H9 (cell line): ENCODE measurements around the gene UPK2. TPM values are rescaled to one million over a fixed set of nuclear protein-coding genes. Genes with fewer than 3 reads are reported as not detected.

Experiments used
- DNase-seq: peaks from one replicate; pipeline ENCODE4 v3.0.0-alpha.2; 2017
- H2AFZ ChIP-seq: one replicate; pipeline ENCODE4 v1.6.1; 2013; ENCODE audit warnings: mild to moderate bottlenecking, low read length, control low read depth, moderate library complexity
- H2AK5ac ChIP-seq: 2 replicates; pipeline ENCODE4 v1.6.1; 2013; ENCODE audit warnings: low read length, control low read depth, mixed read lengths; ENCODE audit not compliant: insufficient read length
- H2BK120ac ChIP-seq: one replicate; pipeline ENCODE4 v1.6.1; 2013; ENCODE audit warnings: low read depth, mild to moderate bottlenecking, low read length, control low read depth, inconsistent platforms; ENCODE audit not compliant: poor library complexity, severe bottlenecking
- H2BK12ac ChIP-seq: 2 replicates; pipeline ENCODE4 v1.6.1; 2013; ENCODE audit warnings: low read length, control low read depth, mixed read lengths, low read depth; ENCODE audit not compliant: insufficient read length
- H2BK15ac ChIP-seq: 2 replicates; pipeline ENCODE4 v1.6.1; 2013; ENCODE audit warnings: low read depth, low read length, control low read depth
- H2BK20ac ChIP-seq: one replicate; pipeline ENCODE4 v1.6.1; 2013; ENCODE audit warnings: low read depth, mild to moderate bottlenecking, low read length, control low read depth, inconsistent platforms; ENCODE audit not compliant: poor library complexity, severe bottlenecking
- H2BK5ac ChIP-seq: 2 replicates; pipeline ENCODE4 v1.6.1; 2013; ENCODE audit warnings: low read length, control low read depth, mixed read lengths; ENCODE audit not compliant: insufficient read length
- H3K14ac ChIP-seq: 2 replicates; pipeline ENCODE4 v1.6.1; 2013; ENCODE audit warnings: low read length, control low read depth; ENCODE audit not compliant: insufficient read depth
- H3K18ac ChIP-seq: 2 replicates; pipeline ENCODE4 v1.6.1; 2013; ENCODE audit warnings: low read depth, mild to moderate bottlenecking, mixed read lengths, low read length, control low read depth; ENCODE audit not compliant: insufficient read length
- H3K23ac ChIP-seq: 2 replicates; pipeline ENCODE4 v1.6.1; 2013; ENCODE audit warnings: low read length, control low read depth, mixed read lengths, low read depth; ENCODE audit not compliant: insufficient read length
- H3K23me2 ChIP-seq: 2 replicates; pipeline ENCODE4 v1.6.1; 2013; ENCODE audit warnings: low read depth, mild to moderate bottlenecking, mixed read lengths, low read length, control low read depth; ENCODE audit not compliant: insufficient read length, poor library complexity, severe bottlenecking
- H3K27ac ChIP-seq: 2 replicates; pipeline ENCODE4 v1.5.1; 2013; ENCODE audit warnings: low read length, control low read depth, mixed read lengths, low read depth; ENCODE audit not compliant: insufficient read length
- H3K27me3 ChIP-seq: 2 replicates; pipeline ENCODE4 v1.6.1; 2013; ENCODE audit warnings: low read length, control low read depth, inconsistent platforms; ENCODE audit not compliant: insufficient read depth
- H3K4ac ChIP-seq: 2 replicates; pipeline ENCODE4 v1.6.1; 2013; ENCODE audit warnings: low read depth, mild to moderate bottlenecking, control low read depth, inconsistent platforms, low read length, moderate library complexity
- H3K4me1 ChIP-seq: 2 replicates; pipeline ENCODE4 v1.6.1; 2013; ENCODE audit warnings: low read length, control low read depth, inconsistent platforms; ENCODE audit not compliant: insufficient read depth
- H3K4me2 ChIP-seq: 2 replicates; pipeline ENCODE4 v1.6.1; 2013; ENCODE audit warnings: low read length, control low read depth, mixed read lengths; ENCODE audit not compliant: insufficient read length, insufficient read depth
- H3K56ac ChIP-seq: 2 replicates; pipeline ENCODE4 v1.6.1; 2013; ENCODE audit warnings: low read depth, mild to moderate bottlenecking, mixed read lengths, low read length, control low read depth; ENCODE audit not compliant: insufficient read length
- H3K79me1 ChIP-seq: 2 replicates; pipeline ENCODE4 v1.6.1; 2013; ENCODE audit warnings: low read depth, mild to moderate bottlenecking, moderate library complexity, low read length, control low read depth, inconsistent platforms; ENCODE audit not compliant: insufficient read depth, poor library complexity, severe bottlenecking
- H3K79me2 ChIP-seq: 2 replicates; pipeline ENCODE4 v1.6.1; 2013; ENCODE audit warnings: low read length, control low read depth, inconsistent platforms; ENCODE audit not compliant: insufficient read depth
- H3K9ac ChIP-seq: 2 replicates; pipeline ENCODE4 v1.6.1; 2013; ENCODE audit warnings: low read length, control low read depth, mixed read lengths; ENCODE audit not compliant: insufficient read length; ENCODE audit errors: extremely low read depth
- H3K9me3 ChIP-seq: one replicate; pipeline ENCODE4 v1.6.1; 2013; ENCODE audit warnings: low read depth, low read length, inconsistent platforms; ENCODE audit not compliant: control insufficient read depth
- H3T11ph ChIP-seq: one replicate; pipeline ENCODE4 v1.6.1; 2013; ENCODE audit warnings: mild to moderate bottlenecking, low read length, control low read depth, inconsistent platforms
- H4K20me1 ChIP-seq: one replicate; pipeline ENCODE4 v1.6.1; 2013; ENCODE audit not compliant: control insufficient read depth, insufficient read length, insufficient read depth
- H4K5ac ChIP-seq: 2 replicates; pipeline ENCODE4 v1.6.1; 2013; ENCODE audit warnings: low read depth, mild to moderate bottlenecking, mixed read lengths, low read length, control low read depth; ENCODE audit not compliant: insufficient read length
- H4K8ac ChIP-seq: replicated peaks from 2 replicates; pipeline ENCODE4 v1.6.1; 2013; ENCODE audit warnings: low read length, control low read depth, mixed read lengths, low read depth; ENCODE audit not compliant: insufficient read length
- H4K91ac ChIP-seq: 2 replicates; pipeline ENCODE4 v1.6.1; 2013; ENCODE audit warnings: low read depth, mild to moderate bottlenecking, moderate library complexity, mixed read lengths, low read length, control low read depth; ENCODE audit not compliant: insufficient read length
- H3K27ac Mint-ChIP-seq, 3 experiments: 2 replicates in 2 of 3; 3 replicates in 1 of 3; pipeline ENCODE4 v1.8.0; 2020 to 2021; ENCODE audit warnings: mixed read lengths in 3 of 3, mild to moderate bottlenecking in 1 of 3, moderate library complexity in 1 of 3
- H3K27me3 Mint-ChIP-seq: 2 replicates; pipeline ENCODE4 v1.8.0; 2021; ENCODE audit warnings: low read depth, mild to moderate bottlenecking, moderate library complexity, mixed read lengths
- H3K36me3 Mint-ChIP-seq, 3 experiments: 2 replicates in 2 of 3; 3 replicates in 1 of 3; pipeline ENCODE4 v1.8.0; 2020 to 2021; ENCODE audit warnings: low read depth in 3 of 3, mixed read lengths in 3 of 3; ENCODE audit not compliant: insufficient read depth in 1 of 3
- H3K4me1 Mint-ChIP-seq, 2 experiments: 2 replicates each; pipeline ENCODE4 v1.8.0; 2020; ENCODE audit warnings: mixed read lengths in 2 of 2
- H3K4me3 Mint-ChIP-seq, 2 experiments: 2 replicates in 1 of 2; 3 replicates in 1 of 2; pipeline ENCODE4 v1.8.0; 2020 to 2021; ENCODE audit warnings: mild to moderate bottlenecking in 2 of 2, mixed read lengths in 2 of 2, moderate library complexity in 1 of 2
- H3K9me3 Mint-ChIP-seq, 2 experiments: 2 replicates in 1 of 2; 3 replicates in 1 of 2; pipeline ENCODE4 v1.8.0; 2020; ENCODE audit warnings: mild to moderate bottlenecking in 2 of 2, mixed read lengths in 2 of 2, moderate library complexity in 1 of 2
- CTCF ChIP-seq: fragments of 200-600 bp; sonication (generic); conservative IDR thresholded peaks from 3 replicates; pipeline ENCODE4 v1.8.0; 2021; ENCODE audit warnings: antibody characterized with exemption, mild to moderate bottlenecking
- whole genome bisulfite sequencing: extraction: QIAGEN DNeasy Blood & Tissue Kit; methylation state at CpG from one replicate; pipeline ENCODE4 v1.1.7; 2013; ENCODE audit warnings: missing lambda C conversion rate, low lambda C conversion rate, mixed read lengths; ENCODE audit not compliant: insufficient read length; ENCODE audit errors: extremely low coverage; 5-methylcytosine and 5-hydroxymethylcytosine counted together
- total RNA-seq: library from RNA; stranded (reverse); gene quantifications from 2 replicates; pipeline ENCODE4 v1.2.1, GENCODE V29; 2021

UPK2 gene
- total RNA-seq, 1 experiment from 2014 or later: 0.33 TPM

DNA sequence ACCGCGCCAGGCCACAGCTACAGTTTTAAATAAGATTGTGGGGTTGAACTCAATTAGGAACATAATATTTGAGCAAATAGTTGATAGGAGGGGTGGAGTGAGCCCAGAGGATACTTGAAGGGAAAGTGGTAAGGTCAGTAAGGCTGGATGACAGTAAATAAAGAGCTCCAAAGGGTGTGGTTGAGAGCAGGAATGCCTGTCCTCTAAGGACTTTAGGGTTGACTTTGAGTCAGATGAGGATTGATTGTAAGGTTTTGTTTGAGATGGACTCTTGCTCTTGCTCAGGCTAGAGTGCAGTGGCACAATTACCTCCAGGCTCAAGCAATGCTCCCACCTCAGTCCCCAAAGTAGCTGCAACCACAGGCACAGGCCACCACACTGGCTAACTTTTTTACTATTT lies 17.9 kb downstream of the UPK2 start:
- Histone ChIP-seq H3K23ac (no peak overlapping the region), H3T11ph (no peak overlapping the region), H2BK20ac (no peak overlapping the region), H2BK12ac (no peak overlapping the region), H3K4ac (no peak overlapping the region), H3K79me2 (no peaks in the 10 kb centered on the region), H3K18ac (no peak overlapping the region), H2BK15ac (no peak overlapping the region), H3K9me3 (no peaks in the 10 kb centered on the region), H2AK5ac (no peak overlapping the region), H2BK120ac (no peak overlapping the region), H4K8ac (no peak overlapping the region), H3K4me1 (no peaks in the 10 kb centered on the region), H3K27ac (no peak overlapping the region), H4K5ac (no peak overlapping the region), H3K79me1 (no peaks in the 10 kb centered on the region), H3K23me2 (no peaks in the 10 kb centered on the region), H4K91ac (no peak overlapping the region), H4K20me1 (no peaks in the 10 kb centered on the region), H3K4me2 (no peak overlapping the region), H2AFZ (no peak overlapping the region), H3K56ac (no peak overlapping the region), H3K14ac (no peak overlapping the region), H3K9ac (no peak overlapping the region), H2BK5ac (no peak overlapping the region), H3K27me3 (no peaks in the 10 kb centered on the region)
- Mint-ChIP-seq H3K9me3 (peaks cover 0 to 2% of the 10 kb centered on the region in 2 experiments; a peak in 2 of 5 replicates), H3K36me3 (no peaks in the 10 kb centered on the region), H3K4me1 (peaks cover 0 to 4% of the 10 kb centered on the region in 2 experiments; a peak in 2 of 4 replicates), H3K27me3 (peaks cover 8% of the 10 kb centered on the region; the same call in 1 of the 2 replicates), H3K4me3 (no peak overlapping the region), H3K27ac (no peak overlapping the region; a peak in 1 of 7 replicates)
- no peak for TF ChIP-seq CTCF
- WGBS: no CpG with 5 or more reads among the region's 2 CpGs
- no peak for DNase-seq
